ENCODE measurements around the gene ETFA.

ETFA gene

DNA sequence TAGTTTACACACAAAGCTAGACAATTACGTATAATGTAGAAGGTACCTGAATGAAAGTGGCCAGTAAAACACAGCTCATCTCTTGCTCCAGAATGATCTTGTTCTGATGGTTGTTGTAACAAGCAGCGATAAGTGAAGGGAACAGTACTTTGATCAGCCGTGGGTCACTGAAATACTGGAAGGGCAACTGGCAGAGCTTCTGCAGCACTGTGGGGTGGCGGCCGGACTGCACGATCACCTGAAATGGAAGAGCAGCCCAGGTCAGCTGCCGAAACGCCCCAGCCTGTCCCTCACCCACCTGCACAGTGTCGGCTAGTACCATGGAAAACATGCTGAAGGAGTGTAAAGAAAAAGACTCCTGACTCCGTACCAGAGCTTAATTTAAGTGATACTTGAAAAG, 42.6 kb upstream of the ETFA start:
- no peak for DNase-seq (ENCODE audit: extremely low spot score)
- TF ChIP-seq, protein P1, sequence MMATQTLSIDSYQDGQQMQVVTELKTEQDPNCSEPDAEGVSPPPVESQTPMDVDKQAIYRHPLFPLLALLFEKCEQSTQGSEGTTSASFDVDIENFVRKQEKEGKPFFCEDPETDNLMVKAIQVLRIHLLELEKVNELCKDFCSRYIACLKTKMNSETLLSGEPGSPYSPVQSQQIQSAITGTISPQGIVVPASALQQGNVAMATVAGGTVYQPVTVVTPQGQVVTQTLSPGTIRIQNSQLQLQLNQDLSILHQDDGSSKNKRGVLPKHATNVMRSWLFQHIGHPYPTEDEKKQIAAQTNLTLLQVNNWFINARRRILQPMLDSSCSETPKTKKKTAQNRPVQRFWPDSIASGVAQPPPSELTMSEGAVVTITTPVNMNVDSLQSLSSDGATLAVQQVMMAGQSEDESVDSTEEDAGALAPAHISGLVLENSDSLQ (IDR thresholded peaks at IDR 0.05) = no peak
- TF ChIP-seq CTBP1 (IDR thresholded peaks at IDR 0.05; ENCODE audit: borderline replicate concordance) = no peak
- ChIA-PET POLR2A (interaction anchor here (0.8 to 1.4 kb wide), 2 partner anchors 17 to 641 kb away, joined by 3 to 8 read pairs; partner anchors contain the start of genes CSPG4 and ISL2), CTCF (no interaction called here)

DNA sequence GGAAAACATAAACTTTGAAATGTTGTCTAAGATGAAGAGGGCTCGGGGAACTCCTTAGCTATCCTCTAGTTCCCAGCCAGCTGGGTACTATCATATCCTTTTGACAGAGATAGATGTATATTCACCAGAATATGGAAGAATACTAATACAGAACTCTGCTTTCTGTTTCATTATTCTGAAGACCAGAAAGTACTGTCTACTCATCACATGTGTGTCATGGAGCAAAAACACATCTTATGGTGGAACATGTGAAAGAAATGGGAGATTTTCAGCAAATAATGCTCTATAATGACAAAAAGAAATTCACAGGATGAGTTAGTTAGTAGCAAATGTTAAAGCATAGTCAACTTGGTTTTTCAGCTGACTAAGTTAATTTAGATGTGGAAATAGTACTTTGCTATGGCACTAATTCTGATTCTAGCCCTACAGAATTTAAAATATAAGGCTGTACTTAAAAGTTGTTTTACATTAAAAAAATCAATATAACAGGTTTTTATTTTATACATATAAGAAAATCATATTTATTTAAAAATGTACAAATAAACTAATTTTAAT, 41.8 kb upstream of the ETFA start:
- POLR2A ChIA-PET = interaction anchor here (1.4 kb wide), 1 partner anchor 16 kb away, joined by 8 read pairs; the partner anchor contains the start of gene ISL2
- no peak for DNase-seq (ENCODE audit: extremely low spot score)
- CTCF ChIA-PET = interaction anchor here (0.6 kb wide), 1 partner anchor 9 kb away, joined by 3 read pairs; no protein-coding TSS in a partner anchor
- TF ChIP-seq NFRKB (IDR thresholded peaks at IDR 0.05) (no peak), FOXA1 (IDR thresholded peaks at IDR 0.05) (no peak), ZNF384 (IDR thresholded peaks at IDR 0.05) (no peak), FOXM1 (IDR thresholded peaks at IDR 0.05; ENCODE audit: borderline replicate concordance) (no peak), ARNT (IDR thresholded peaks at IDR 0.05) (no peak), LEF1 (IDR thresholded peaks at IDR 0.05; ENCODE audit: borderline replicate concordance) (no peak), L3MBTL2 (conservative IDR thresholded peaks at IDR 0.05) (no peak), SUZ12 (IDR thresholded peaks at IDR 0.05) (no peak), FOXK2 (IDR thresholded peaks at IDR 0.05) (no peak), SP1 (IDR thresholded peaks at IDR 0.05) (no peak), ELF4 (IDR thresholded peaks at IDR 0.05) (no peak), BHLHE40 (IDR thresholded peaks at IDR 0.05; ENCODE audit: borderline replicate concordance) (no peak), HDGF (IDR thresholded peaks at IDR 0.05; ENCODE audit: borderline replicate concordance) (no peak), TARDBP (IDR thresholded peaks at IDR 0.05) (no peak), CTBP1 (IDR thresholded peaks at IDR 0.05; ENCODE audit: borderline replicate concordance) (no peak)
- TF ChIP-seq, protein P1 (IDR thresholded peaks at IDR 0.05) = no peak

DNA sequence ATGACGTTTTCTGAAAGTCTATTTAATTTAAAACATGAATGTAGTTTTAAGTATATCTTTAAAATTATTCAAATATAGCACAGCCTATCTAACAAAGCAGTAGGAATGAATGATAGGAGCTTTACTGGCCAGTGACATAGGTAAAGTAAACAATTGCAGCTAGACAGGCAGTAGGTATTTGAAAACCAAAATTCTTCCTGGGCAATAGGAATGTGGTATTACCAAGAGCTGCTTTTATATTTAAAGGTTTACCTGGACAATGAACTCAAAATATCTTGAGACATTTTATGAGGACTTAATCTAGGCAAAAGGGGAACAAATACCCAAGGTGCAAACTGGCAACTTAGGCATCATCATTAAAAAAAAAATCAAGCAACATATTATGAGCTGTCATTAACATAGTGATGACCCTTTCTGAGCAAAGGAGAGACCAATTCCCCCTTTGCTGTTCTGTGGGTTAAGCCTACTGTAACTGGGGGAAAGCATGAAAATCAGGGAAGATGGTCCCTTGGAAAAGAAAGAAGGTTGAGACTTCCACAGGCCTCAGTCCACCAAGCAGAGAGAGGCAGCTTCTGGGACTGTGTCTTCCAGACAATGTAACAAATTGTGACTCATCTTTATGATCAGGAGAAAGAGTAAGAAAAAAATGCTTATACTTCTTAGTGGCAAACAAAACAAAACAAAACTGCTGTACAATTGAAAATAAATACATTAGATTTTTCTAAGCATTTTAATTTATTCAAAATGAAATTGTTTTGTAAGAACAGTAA, 38.2 kb upstream of the ETFA start:
- TF ChIP-seq, protein P1 (IDR thresholded peaks at IDR 0.05) = no peak
- TF ChIP-seq NFRKB (IDR thresholded peaks at IDR 0.05) = no peak
- no peak for TF ChIP-seq CTBP1 (IDR thresholded peaks at IDR 0.05; ENCODE audit: borderline replicate concordance)
- TF ChIP-seq HDGF (IDR thresholded peaks at IDR 0.05; ENCODE audit: borderline replicate concordance) = no peak
- no peak for TF ChIP-seq LEF1 (IDR thresholded peaks at IDR 0.05; ENCODE audit: borderline replicate concordance)
- TF ChIP-seq L3MBTL2 (conservative IDR thresholded peaks at IDR 0.05) = no peak
- TF ChIP-seq ELF4 (IDR thresholded peaks at IDR 0.05) = no peak
- TF ChIP-seq SP1 (IDR thresholded peaks at IDR 0.05) = no peak
- no peak for TF ChIP-seq ZNF384 (IDR thresholded peaks at IDR 0.05)
- TF ChIP-seq FOXA1 (IDR thresholded peaks at IDR 0.05) = no peak
- TF ChIP-seq FOXK2 (IDR thresholded peaks at IDR 0.05) = no peak
- no peak for TF ChIP-seq TARDBP (IDR thresholded peaks at IDR 0.05)
- TF ChIP-seq ARNT (IDR thresholded peaks at IDR 0.05) = no peak
- no peak for TF ChIP-seq BHLHE40 (IDR thresholded peaks at IDR 0.05; ENCODE audit: borderline replicate concordance)
- CTCF ChIA-PET = no interaction called here
- DNase-seq (ENCODE audit: extremely low spot score) = no peak
- POLR2A ChIA-PET = interaction anchor here (0.6 to 6.5 kb wide), 3 partner anchors 11 to 896 kb away, joined by 3 to 71 read pairs (median 3); partner anchors contain the start of gene ISL2

DNA sequence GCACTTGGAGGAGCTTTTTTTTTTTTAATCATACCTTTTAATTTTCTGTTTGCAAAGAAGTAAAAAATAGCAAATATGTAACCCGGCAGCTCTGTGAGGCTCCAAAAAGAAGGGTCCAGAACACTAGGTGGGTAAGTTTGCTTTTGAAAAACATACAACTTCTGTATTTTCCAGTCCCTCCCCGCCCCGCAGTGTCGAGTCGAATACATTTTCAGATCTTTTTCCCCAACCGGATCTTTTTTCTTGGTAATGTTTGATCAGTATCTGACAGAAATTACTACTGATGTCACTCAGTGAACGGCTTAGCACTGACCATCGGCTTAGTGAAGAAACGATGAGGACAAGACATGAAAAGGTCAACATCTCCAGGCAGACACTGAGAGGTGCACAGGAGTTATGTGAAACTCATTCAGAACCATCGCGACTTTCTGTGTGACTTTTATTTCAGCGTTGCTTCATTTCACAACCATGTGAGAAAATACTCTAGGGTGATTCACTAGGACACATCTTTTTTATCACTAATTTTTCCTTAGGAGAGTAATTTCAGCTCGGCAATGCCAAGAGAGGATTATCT, 36.3 kb upstream of the ETFA start:
- TF ChIP-seq ZNF384 (IDR thresholded peaks at IDR 0.05) (no peak), ELF4 (IDR thresholded peaks at IDR 0.05) (no peak), SUZ12 (IDR thresholded peaks at IDR 0.05) (no peak), CTBP1 (IDR thresholded peaks at IDR 0.05; ENCODE audit: borderline replicate concordance) (no peak), LEF1 (IDR thresholded peaks at IDR 0.05; ENCODE audit: borderline replicate concordance) (no peak), FOXK2 (IDR thresholded peaks at IDR 0.05) (no peak), HDGF (IDR thresholded peaks at IDR 0.05; ENCODE audit: borderline replicate concordance) (no peak), TARDBP (IDR thresholded peaks at IDR 0.05) (no peak), SP1 (IDR thresholded peaks at IDR 0.05) (no peak), L3MBTL2 (conservative IDR thresholded peaks at IDR 0.05) (no peak), ARNT (IDR thresholded peaks at IDR 0.05) (no peak)
- TF ChIP-seq, protein P1 (IDR thresholded peaks at IDR 0.05) = no peak

More for the DNA sequence above, 36.3 kb upstream of the ETFA start:
- no peak for DNase-seq (ENCODE audit: extremely low spot score)
- POLR2A ChIA-PET = interaction anchor here (1.4 to 6.5 kb wide), 2 partner anchors 11 to 19 kb away, joined by 3 to 71 read pairs; partner anchors contain the start of gene ISL2
- CTCF ChIA-PET = interaction anchor here (1.0 kb wide), 1 partner anchor 12 kb away, joined by 3 read pairs; no protein-coding TSS in a partner anchor
